Adrenal gland (tissue), 12 donors: ENCODE results near the gene TNFAIP3. TPM values are rescaled to one million over a fixed set of nuclear protein-coding genes. Genes with fewer than 3 reads are reported as not detected.

ENCODE experiments used
- DNase-seq, 7 donors: peaks; one replicate each; pipeline ENCODE4 v3.0.0-alpha.2; 2019 to 2020
- H3K27ac ChIP-seq, 5 donors: fragments of 200-600 bp; sonication (generic) in 4 of 5; 1 replicate in 3 of 5; 2 replicates in 2 of 5; pipeline versions ENCODE4 v1.5.1 to v1.8.0; 2016 to 2020; ENCODE audit warnings: mild to moderate bottlenecking in 1 of 5
- H3K27me3 ChIP-seq: fragments of 200-600 bp; 2 replicates; pipeline ENCODE4 v1.8.0; 2021
- H3K36me3 ChIP-seq, 2 donors: fragments of 200-600 bp; replicated peaks in 1 of 2; 1 replicate in 1 of 2; 2 replicates in 1 of 2; pipeline versions ENCODE4 v1.5.1 to v1.8.0; 2018 to 2022
- H3K4me1 ChIP-seq, 2 donors: fragments of 200-600 bp; replicated peaks in 1 of 2; 1 replicate in 1 of 2; 2 replicates in 1 of 2; pipeline versions ENCODE4 v1.5.1 to v1.8.0; 2018 to 2021
- H3K4me3 ChIP-seq, 4 donors: fragments of 200-600 bp; sonication (generic) in 3 of 4; one replicate each; pipeline ENCODE4 v1.5.1; 2016 to 2018
- H3K9me3 ChIP-seq, 3 donors: fragments of 200-600 bp; sonication (generic) in 1 of 3; replicated peaks in 1 of 3; 1 replicate in 2 of 3; 2 replicates in 1 of 3; pipeline versions ENCODE4 v1.5.1 to v1.8.0; 2016 to 2021
- POLR2A ChIP-seq, 2 donors: fragments of 450-650 bp; IDR thresholded peaks; one replicate each; pipeline ENCODE4 v1.6.1; 2017; ENCODE audit warnings: antibody characterized with exemption in 2 of 2, mild to moderate bottlenecking in 2 of 2, moderate library complexity in 1 of 2
- WGBS, 4 donors: extraction: QIAGEN DNeasy Blood & Tissue Kit in 2 of 4; methylation state at CpG; one replicate each; pipeline versions ENCODE4 v1.1.5 to v1.1.7; 2013 to 2017; 5-methylcytosine and 5-hydroxymethylcytosine counted together
- intact Hi-C, 2 donors: fragments of 100-400 bp; cut with DNase I; formaldehyde crosslinking; loops; one replicate each; pipeline versions ENCODE4 v1.14.1 to v1.15.0; 2022 to 2023
- polyA plus RNA-seq, 3 donors: library from polyadenylated mRNA; stranded (reverse); fragments of 200-250 nt in 2 of 3; fragments of 350-450 nt in 1 of 3; fragmentation: Illumina TruSeq in 1 of 3; extraction: RNeasy Lipid Tissue Mini Kit (QIAGEN cat#74804) in 1 of 3; gene quantifications; one replicate each; pipeline ENCODE4 v1.2.3, GENCODE V29; 2013 to 2014
- total RNA-seq, 9 donors: library from RNA; depleted of rRNA in 4 of 9; stranded (reverse); fragments of >200 nt in 4 of 9; fragments of 120-200 nt in 1 of 9; fragmentation: NEBNext Ultra II Directional in 1 of 9; extraction: Animal tissue kit (Norgen Biotek cat#: 25700) in 1 of 9; gene quantifications; one replicate each; pipeline versions ENCODE4 v1.1.0 to v1.2.4, GENCODE V29; 2013 to 2023
- TF ChIP-seq, protein P1 (sequence below), 6 experiments: fragments of 450-650 bp in 4 of 6; fragments of 200-600 bp in 2 of 6; sonication (generic) in 1 of 6; IDR thresholded peaks; 1 replicate in 5 of 6; 2 replicates in 1 of 6; pipeline versions ENCODE4 v1.5.1 to v1.8.0; 2016 to 2021; ENCODE audit warnings: antibody characterized with exemption in 6 of 6, mild to moderate bottlenecking in 2 of 6, moderate library complexity in 1 of 6
- donor health status: healthy with polysubstance abuse.
- donor health status: Bipolar disorder and iron deficiency.
- donor health status: DM: yes; HTN: yes; CAD: no.
- donor health status: DM: no; HTN: no; CAD: no.
- donor health status: DM: no; HTN: no; CAD: no.
- donor health status: DM: yes; HTN: yes; CAD: no.

Gene TNFAIP3
- total and polyA plus RNA-seq, 12 donors: 5.0 to 29.7 (median 15.2) TPM

GRCh38 chr6:137829641-137830083 lies 37.4 kb upstream of the TNFAIP3 start:
- intact Hi-C loops: no loop called here
- Histone ChIP-seq H3K27me3 (no peaks in the 10 kb centered on the region), H3K36me3 (no peaks in the 10 kb centered on the region), H3K4me3 (no peak overlapping the region), H3K9me3 (no peaks in the 10 kb centered on the region), H3K4me1 (peaks cover 0 to 4% of the 10 kb centered on the region in 2 donors), H3K27ac (no peak overlapping the region)
- TF ChIP-seq, protein P1, sequence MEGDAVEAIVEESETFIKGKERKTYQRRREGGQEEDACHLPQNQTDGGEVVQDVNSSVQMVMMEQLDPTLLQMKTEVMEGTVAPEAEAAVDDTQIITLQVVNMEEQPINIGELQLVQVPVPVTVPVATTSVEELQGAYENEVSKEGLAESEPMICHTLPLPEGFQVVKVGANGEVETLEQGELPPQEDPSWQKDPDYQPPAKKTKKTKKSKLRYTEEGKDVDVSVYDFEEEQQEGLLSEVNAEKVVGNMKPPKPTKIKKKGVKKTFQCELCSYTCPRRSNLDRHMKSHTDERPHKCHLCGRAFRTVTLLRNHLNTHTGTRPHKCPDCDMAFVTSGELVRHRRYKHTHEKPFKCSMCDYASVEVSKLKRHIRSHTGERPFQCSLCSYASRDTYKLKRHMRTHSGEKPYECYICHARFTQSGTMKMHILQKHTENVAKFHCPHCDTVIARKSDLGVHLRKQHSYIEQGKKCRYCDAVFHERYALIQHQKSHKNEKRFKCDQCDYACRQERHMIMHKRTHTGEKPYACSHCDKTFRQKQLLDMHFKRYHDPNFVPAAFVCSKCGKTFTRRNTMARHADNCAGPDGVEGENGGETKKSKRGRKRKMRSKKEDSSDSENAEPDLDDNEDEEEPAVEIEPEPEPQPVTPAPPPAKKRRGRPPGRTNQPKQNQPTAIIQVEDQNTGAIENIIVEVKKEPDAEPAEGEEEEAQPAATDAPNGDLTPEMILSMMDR (IDR thresholded peaks at IDR 0.05): no peak
- TF ChIP-seq POLR2A (IDR thresholded peaks at IDR 0.05): no peak
- WGBS, 4 donors: 84 to 93% (median 89%) methylated on average over 3 to 4 of the region's 4 CpGs
- DNase-seq: no peak

DNA sequence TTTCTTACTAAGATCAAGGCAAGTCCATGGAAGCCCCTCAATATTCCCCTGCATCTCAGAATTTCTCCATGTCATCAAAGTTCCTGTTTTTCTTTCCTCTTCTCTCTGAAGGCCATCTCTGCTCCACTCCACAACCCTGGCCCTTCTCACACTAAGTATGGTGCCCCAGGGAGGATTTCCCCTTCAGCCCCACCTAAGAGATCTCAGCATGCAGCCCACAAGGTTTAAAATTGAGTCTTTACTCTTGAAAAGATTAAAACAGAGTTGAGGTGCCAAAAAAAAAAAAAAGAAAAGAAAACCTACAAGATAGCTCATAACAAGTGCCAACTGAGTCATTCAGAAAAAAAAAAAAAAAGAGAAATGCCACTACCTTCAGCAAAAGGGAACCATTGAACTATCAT lies 36.5 kb upstream of the TNFAIP3 start:
- no peak for TF ChIP-seq POLR2A (IDR thresholded peaks at IDR 0.05)
- TF ChIP-seq, protein P1 (IDR thresholded peaks at IDR 0.05): no peak
- intact Hi-C loops: no loop called here
- Histone ChIP-seq H3K4me3 (no peak overlapping the region), H3K27ac (no peak overlapping the region), H3K9me3 (no peaks in the 10 kb centered on the region), H3K27me3 (no peaks in the 10 kb centered on the region), H3K4me1 (peaks cover 0 to 4% of the 10 kb centered on the region in 2 donors), H3K36me3 (no peaks in the 10 kb centered on the region)
- no peak for DNase-seq

GRCh38 chr6:137832110-137832509 lies 34.9 kb upstream of the TNFAIP3 start:
- H3K27ac ChIP-seq: no peak overlapping the region
- intact Hi-C loops: no loop called here
- no peaks in the 10 kb centered on the region for H3K36me3 ChIP-seq
- TF ChIP-seq POLR2A (IDR thresholded peaks at IDR 0.05): no peak
- TF ChIP-seq, protein P1 (IDR thresholded peaks at IDR 0.05): no peak
- H3K27me3 ChIP-seq: no peaks in the 10 kb centered on the region
- peaks cover 0 to 4% of the 10 kb centered on the region in 2 donors for H3K4me1 ChIP-seq
- H3K9me3 ChIP-seq: no peaks in the 10 kb centered on the region
- 63 to 86% (median 73%) methylated on average over 3 of the region's 3 CpGs for WGBS, 4 donors
- no peak for DNase-seq
- no peak overlapping the region for H3K4me3 ChIP-seq

DNA sequence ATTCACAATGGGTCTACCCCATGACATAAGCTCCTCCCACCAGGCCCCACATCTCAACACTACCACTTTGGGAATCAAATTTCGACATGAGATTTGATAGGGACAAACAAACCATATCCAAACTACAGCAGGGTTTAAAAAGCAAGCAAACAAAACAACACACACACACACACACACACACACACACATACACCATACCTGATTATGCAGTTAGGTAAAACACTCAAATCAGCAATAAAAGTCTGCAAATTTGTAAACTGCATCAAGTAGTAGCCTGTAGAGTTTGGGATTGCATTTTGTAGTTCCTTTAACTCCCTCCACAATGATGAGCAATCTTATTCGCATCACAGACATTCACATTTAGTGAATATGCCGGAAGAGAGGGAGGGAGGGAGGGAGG lies 32.6 kb upstream of the TNFAIP3 start:
- WGBS, 4 donors: 83 to 93% (median 89%) methylated on average over 3 of the region's 3 CpGs
- TF ChIP-seq, protein P1 (IDR thresholded peaks at IDR 0.05): no peak
- no peak for TF ChIP-seq POLR2A (IDR thresholded peaks at IDR 0.05)
- H3K4me1 ChIP-seq: peaks cover 0 to 4% of the 10 kb centered on the region in 2 donors
- H3K27ac ChIP-seq: no peak overlapping the region
- no peaks in the 10 kb centered on the region for H3K27me3 ChIP-seq
- no peak overlapping the region for H3K4me3 ChIP-seq
- intact Hi-C loops: no loop called here
- H3K9me3 ChIP-seq: no peaks in the 10 kb centered on the region
- DNase-seq: no peak
- H3K36me3 ChIP-seq: no peaks in the 10 kb centered on the region
